Progenitor cell of endocrine pancreas (in vitro differentiated cells): Measurements from ENCODE around the gene CLEC2D. TPM values are rescaled to one million over a fixed set of nuclear protein-coding genes. Genes with fewer than 3 reads are reported as not detected.
"Not testable (repeated sequence)": the region's sequence is repeated elsewhere in the genome, so short reads cannot be mapped to it uniquely, and the experiment has no call there.

ENCODE experiments used
- DNase-seq: peaks from one replicate; pipeline ENCODE4 v3.0.0; 2021; ENCODE audit warnings: low spot score; ENCODE audit not compliant: unreplicated experiment
- H3K27ac Mint-ChIP-seq: 2 replicates; pipeline ENCODE4 v1.8.0; 2021; ENCODE audit warnings: mild to moderate bottlenecking, moderate library complexity, mixed read lengths
- H3K27me3 Mint-ChIP-seq: 2 replicates; pipeline ENCODE4 v1.8.0; 2021; ENCODE audit warnings: mixed read lengths
- H3K36me3 Mint-ChIP-seq: 2 replicates; pipeline ENCODE4 v1.8.0; 2022; ENCODE audit warnings: mixed read lengths; ENCODE audit not compliant: insufficient read depth
- H3K4me1 Mint-ChIP-seq: 2 replicates; pipeline ENCODE4 v1.8.0; 2021; ENCODE audit warnings: low read depth, mixed read lengths
- H3K4me3 Mint-ChIP-seq: 2 replicates; pipeline ENCODE4 v1.8.0; 2021; ENCODE audit warnings: low read depth, mild to moderate bottlenecking, moderate library complexity, mixed read lengths
- H3K9me3 Mint-ChIP-seq: 2 replicates; pipeline ENCODE4 v1.8.0; 2021; ENCODE audit warnings: low read depth, mixed read lengths
- CTCF ChIP-seq: fragments of 200-600 bp; sonication (generic); IDR thresholded peaks from one replicate; pipeline ENCODE4 v1.5.0; 2021; ENCODE audit warnings: antibody characterized with exemption, mild to moderate bottlenecking; ENCODE audit not compliant: unreplicated experiment
- total RNA-seq: library from RNA; stranded (reverse); gene quantifications from 2 replicates; pipeline ENCODE4 v1.2.1, GENCODE V29; 2021

Gene CLEC2D
- total RNA-seq, 1 donor from 2014 or later: 23.5 TPM

DNA sequence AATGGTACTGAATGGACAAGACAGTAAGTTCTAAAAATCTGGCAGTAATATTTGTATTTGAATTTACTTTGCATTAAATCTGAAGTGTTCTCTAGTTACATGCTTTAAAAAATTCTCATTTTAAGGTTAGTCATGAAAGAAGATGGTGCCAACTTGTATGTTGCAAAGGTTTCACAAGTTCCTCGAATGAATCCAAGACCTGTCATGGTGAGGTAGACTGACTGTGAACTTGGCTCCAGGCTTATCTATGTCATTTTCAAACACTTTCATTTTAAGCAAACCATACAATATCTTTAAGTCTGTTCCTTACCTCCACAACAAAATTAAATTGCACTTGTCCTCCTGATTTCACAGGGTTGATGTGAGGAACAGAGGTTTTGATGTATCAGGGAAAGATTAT is 23.4 kb downstream of the CLEC2D start:
- Mint-ChIP-seq H3K4me3 (no peak overlapping the region), H3K4me1 (peaks cover 2% of the 10 kb centered on the region), H3K27me3 (no peaks in the 10 kb centered on the region), H3K36me3 (peaks cover 78% of the 10 kb centered on the region), H3K9me3 (peaks cover 35% of the 10 kb centered on the region), H3K27ac (no peak overlapping the region)
- no peak for DNase-seq
- no peak for TF ChIP-seq CTCF

DNA sequence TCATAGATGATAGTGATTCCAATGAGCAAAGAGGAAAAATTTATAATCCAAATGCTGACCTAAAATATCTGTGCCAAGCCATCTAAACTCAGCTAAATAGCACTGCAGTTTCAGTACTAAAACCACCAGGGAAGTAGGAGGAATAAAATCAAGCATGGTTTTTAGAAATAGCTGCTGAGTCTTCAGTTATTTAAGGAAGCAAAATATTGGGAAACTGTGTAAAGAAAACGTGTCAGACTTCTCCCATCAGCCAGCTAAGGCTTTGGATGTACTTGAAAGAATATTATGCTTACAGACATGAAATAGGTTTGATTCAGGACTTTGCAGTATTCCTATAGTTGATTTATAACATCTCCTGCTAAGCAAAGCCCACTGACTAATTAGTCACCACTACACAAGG is 24.7 kb downstream of the CLEC2D start:
- Mint-ChIP-seq H3K36me3 (peaks cover 66% of the 10 kb centered on the region), H3K27me3 (no peaks in the 10 kb centered on the region), H3K9me3 (peaks cover 45% of the 10 kb centered on the region), H3K4me3 (no peak overlapping the region), H3K4me1 (peaks cover 2% of the 10 kb centered on the region), H3K27ac (no peak overlapping the region)
- no peak for TF ChIP-seq CTCF
- no peak for DNase-seq

DNA sequence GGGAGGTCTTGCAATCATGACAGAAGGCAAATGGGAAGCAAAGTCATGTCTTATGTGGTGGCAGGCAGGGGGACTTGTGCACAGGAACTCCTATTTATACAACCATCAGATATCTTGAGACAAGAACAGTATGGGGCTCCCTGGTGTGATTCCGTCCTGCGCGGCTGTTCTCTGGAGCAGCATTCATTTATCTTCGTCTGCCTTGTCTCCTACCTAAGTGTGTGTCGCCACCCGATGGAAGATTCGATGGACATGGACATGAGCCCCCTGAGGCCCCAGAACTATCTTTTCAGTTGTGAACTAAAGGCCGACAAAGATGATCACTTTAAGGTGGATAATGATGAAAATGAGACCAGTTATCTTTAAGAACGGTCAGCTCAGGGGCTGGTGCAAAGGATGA is 25.6 kb downstream of the CLEC2D start:
- H3K9me3 Mint-ChIP-seq: peaks cover 38% of the 10 kb centered on the region
- H3K4me3 Mint-ChIP-seq, H3K27me3 Mint-ChIP-seq, H3K27ac Mint-ChIP-seq, DNase-seq, H3K4me1 Mint-ChIP-seq: not testable (repeated sequence)
- H3K36me3 Mint-ChIP-seq: peaks cover 57% of the 10 kb centered on the region

DNA sequence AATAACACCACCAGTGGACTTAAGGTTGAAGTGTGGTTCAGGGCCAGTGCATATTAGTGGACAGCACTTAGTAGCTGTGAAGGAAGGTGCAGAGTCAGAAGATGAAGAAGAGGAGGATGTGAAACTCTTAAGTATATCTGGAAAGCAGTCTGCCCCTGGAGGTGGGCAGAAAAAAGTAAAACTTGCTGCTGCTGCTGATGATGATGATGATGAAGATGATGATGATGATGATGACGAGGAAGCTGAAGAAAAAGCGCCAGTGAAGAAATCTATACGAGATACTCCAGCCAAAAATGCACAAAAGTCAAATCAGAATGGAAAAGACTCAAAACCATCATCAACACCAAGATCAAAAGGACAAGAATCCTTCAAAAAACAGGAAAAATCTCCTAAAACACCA is 26.1 kb downstream of the CLEC2D start:
- Mint-ChIP-seq H3K9me3 (peaks cover 38% of the 10 kb centered on the region), H3K36me3 (peaks cover 54% of the 10 kb centered on the region)
- H3K4me1 Mint-ChIP-seq, H3K27ac Mint-ChIP-seq, H3K27me3 Mint-ChIP-seq, DNase-seq, H3K4me3 Mint-ChIP-seq: not testable (repeated sequence)

- no peak for DNase-seq
- H3K27ac Mint-ChIP-seq: no peak overlapping the region
- H3K27me3 Mint-ChIP-seq: peaks cover 4% of the 10 kb centered on the region
- peaks cover 40% of the 10 kb centered on the region for H3K9me3 Mint-ChIP-seq
- H3K36me3 Mint-ChIP-seq: peaks cover 41% of the 10 kb centered on the region
- TF ChIP-seq CTCF: no peak
- H3K4me1 Mint-ChIP-seq: no peaks in the 10 kb centered on the region
- H3K4me3 Mint-ChIP-seq: no peak overlapping the region
Measured at GRCh38 chr12:9697619-9698018, 28.1 kb downstream of the CLEC2D start.

- H3K4me1 Mint-ChIP-seq: no peaks in the 10 kb centered on the region
- H3K9me3 Mint-ChIP-seq: peaks cover 40% of the 10 kb centered on the region
- H3K36me3 Mint-ChIP-seq: peaks cover 36% of the 10 kb centered on the region
- H3K27me3 Mint-ChIP-seq: peaks cover 6% of the 10 kb centered on the region
- no peak overlapping the region for H3K27ac Mint-ChIP-seq
- no peak overlapping the region for H3K4me3 Mint-ChIP-seq
- DNase-seq: no peak
- no peak for TF ChIP-seq CTCF
Measured at GRCh38 chr12:9698681-9699080, 29.2 kb downstream of the CLEC2D start.
